ENCODE results near the gene C2CD2.

C2CD2 gene

DNA sequence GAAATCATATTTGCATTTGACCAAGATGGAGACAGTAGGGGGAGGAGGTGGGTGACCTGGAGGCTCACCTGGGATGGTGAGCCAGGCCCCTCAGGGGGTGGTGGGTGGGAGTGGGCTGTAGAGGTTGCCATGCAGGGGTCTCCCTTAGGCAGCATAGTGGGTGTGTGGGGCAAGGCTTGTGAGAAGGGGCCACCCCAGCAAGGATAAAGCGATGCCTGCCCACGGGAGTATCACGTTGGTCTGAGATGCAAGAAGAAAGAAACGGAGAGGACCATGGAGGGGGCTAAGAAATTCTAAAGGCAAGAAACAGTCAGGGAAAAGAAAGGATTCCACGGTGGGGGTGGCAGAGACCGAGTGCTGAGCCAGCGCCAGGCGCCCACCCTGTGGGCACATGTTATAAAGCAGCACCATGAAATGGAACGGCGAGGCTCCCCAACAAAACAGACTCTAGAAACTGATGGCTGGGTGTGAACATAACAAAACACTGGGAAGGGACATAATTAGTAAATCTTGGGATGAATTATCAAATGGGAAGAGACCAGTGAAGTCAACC is 11.7 kb upstream of the C2CD2 start:
- TF ChIP-seq TAF1 (IDR thresholded peaks at IDR 0.05; ENCODE audit: borderline replicate concordance, insufficient read depth, low read length) (no peak), FOXP2 (optimal IDR thresholded peaks at IDR 0.05; ENCODE audit: borderline replicate concordance, extremely low read depth, extremely low read length, insufficient read depth) (no peak), SIN3A (IDR thresholded peaks at IDR 0.05; ENCODE audit: borderline replicate concordance, insufficient read depth, low read length) (no peak), POLR2AphosphoS5 (IDR thresholded peaks at IDR 0.05; ENCODE audit: low read depth, low read length) (no peak)
- TF ChIP-seq, protein P1, sequence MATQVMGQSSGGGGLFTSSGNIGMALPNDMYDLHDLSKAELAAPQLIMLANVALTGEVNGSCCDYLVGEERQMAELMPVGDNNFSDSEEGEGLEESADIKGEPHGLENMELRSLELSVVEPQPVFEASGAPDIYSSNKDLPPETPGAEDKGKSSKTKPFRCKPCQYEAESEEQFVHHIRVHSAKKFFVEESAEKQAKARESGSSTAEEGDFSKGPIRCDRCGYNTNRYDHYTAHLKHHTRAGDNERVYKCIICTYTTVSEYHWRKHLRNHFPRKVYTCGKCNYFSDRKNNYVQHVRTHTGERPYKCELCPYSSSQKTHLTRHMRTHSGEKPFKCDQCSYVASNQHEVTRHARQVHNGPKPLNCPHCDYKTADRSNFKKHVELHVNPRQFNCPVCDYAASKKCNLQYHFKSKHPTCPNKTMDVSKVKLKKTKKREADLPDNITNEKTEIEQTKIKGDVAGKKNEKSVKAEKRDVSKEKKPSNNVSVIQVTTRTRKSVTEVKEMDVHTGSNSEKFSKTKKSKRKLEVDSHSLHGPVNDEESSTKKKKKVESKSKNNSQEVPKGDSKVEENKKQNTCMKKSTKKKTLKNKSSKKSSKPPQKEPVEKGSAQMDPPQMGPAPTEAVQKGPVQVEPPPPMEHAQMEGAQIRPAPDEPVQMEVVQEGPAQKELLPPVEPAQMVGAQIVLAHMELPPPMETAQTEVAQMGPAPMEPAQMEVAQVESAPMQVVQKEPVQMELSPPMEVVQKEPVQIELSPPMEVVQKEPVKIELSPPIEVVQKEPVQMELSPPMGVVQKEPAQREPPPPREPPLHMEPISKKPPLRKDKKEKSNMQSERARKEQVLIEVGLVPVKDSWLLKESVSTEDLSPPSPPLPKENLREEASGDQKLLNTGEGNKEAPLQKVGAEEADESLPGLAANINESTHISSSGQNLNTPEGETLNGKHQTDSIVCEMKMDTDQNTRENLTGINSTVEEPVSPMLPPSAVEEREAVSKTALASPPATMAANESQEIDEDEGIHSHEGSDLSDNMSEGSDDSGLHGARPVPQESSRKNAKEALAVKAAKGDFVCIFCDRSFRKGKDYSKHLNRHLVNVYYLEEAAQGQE (IDR thresholded peaks at IDR 0.05; ENCODE audit: insufficient read depth in 1 of 2, low read depth in 2 of 2, low read length in 2 of 2) = no peak

DNA sequence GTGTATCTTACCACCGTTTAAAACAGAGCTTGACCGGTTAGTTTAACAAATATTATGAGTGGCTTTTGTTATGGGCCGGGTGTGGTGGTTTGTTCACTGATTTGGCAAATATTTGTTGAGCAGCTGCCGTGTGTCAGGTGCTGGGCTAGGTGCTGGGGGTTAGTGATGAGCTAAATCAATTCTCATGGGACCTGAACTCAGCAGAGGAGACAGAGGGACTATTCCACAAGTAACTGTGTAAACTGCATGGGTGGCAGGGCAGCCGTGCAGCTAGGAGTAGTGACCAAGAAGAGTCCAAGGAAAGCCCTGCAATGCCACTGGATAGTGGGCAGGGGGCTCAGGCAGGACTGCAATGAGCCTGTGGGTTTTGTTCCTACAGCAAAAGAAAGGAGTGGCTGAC is 11.2 kb upstream of the C2CD2 start:
- TF ChIP-seq POLR2AphosphoS5 (IDR thresholded peaks at IDR 0.05; ENCODE audit: low read depth, low read length) (no peak), TAF1 (IDR thresholded peaks at IDR 0.05; ENCODE audit: borderline replicate concordance, insufficient read depth, low read length) (no peak), FOXP2 (optimal IDR thresholded peaks at IDR 0.05; ENCODE audit: borderline replicate concordance, extremely low read depth, extremely low read length, insufficient read depth) (no peak)
- TF ChIP-seq, protein P1 (IDR thresholded peaks at IDR 0.05; ENCODE audit: insufficient read depth in 1 of 2, low read depth in 2 of 2, low read length in 2 of 2) = no peak

DNA sequence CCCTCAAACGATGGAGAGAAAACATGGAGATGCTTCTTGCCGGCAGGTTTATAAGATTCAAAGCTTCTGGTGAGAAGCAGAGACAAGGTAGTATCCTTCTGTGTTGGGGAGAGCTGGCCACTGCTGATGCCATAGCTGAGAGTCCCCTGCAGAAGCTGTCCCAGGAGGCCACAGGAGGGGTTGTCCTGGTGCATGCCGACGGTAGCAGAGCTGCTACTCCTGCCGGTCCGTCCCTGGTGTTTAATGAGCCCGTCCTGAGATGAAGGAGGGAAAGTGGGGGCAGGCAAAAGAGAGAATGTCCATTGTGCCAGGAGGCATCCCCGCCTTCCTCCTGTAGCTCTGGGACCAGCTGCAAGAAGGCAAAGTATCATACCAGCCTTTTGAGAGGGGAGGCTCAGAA is 10.4 kb upstream of the C2CD2 start:
- no peak for TF ChIP-seq TAF1 (IDR thresholded peaks at IDR 0.05; ENCODE audit: borderline replicate concordance, insufficient read depth, low read length)
- TF ChIP-seq FOXP2 (optimal IDR thresholded peaks at IDR 0.05; ENCODE audit: borderline replicate concordance, extremely low read depth, extremely low read length, insufficient read depth) = no peak
- TF ChIP-seq, protein P1 (IDR thresholded peaks at IDR 0.05; ENCODE audit: insufficient read depth in 1 of 2, low read depth in 2 of 2, low read length in 2 of 2) = no peak
- TF ChIP-seq POLR2AphosphoS5 (IDR thresholded peaks at IDR 0.05; ENCODE audit: low read depth, low read length) = no peak
- no peak for TF ChIP-seq SIN3A (IDR thresholded peaks at IDR 0.05; ENCODE audit: borderline replicate concordance, insufficient read depth, low read length)

DNA sequence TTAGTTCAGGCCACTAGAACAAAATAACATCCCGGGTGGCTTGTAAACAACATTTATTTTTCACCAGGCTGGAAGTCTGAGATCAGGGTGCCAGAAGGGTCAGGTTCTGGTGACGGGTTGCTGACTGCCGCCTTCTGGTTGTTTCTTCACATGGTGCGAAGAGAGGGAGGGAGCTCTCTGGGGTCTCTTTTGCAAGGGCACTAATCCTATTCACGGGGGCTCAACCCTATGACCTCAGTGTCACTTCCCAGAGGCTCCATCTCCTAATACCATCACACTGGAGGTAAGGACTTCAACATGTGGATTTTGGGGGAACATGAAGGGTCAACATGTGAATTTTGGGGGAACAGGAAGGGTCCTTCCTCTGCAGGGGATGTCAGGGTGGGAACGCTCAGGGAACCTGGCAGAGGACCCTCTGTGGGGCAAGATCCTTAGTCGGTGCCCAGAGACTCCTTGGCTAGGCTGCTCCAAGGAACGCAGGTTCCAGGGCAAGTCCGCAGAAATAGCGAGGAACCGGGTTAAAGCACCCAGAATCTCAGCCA is 8.7 kb upstream of the C2CD2 start:
- TF ChIP-seq, protein P1 (IDR thresholded peaks at IDR 0.05; ENCODE audit: insufficient read depth in 1 of 2, low read depth in 2 of 2, low read length in 2 of 2) = no peak
- TF ChIP-seq FOXP2 (optimal IDR thresholded peaks at IDR 0.05; ENCODE audit: borderline replicate concordance, extremely low read depth, extremely low read length, insufficient read depth) (no peak), TAF1 (IDR thresholded peaks at IDR 0.05; ENCODE audit: borderline replicate concordance, insufficient read depth, low read length) (no peak), POLR2AphosphoS5 (IDR thresholded peaks at IDR 0.05; ENCODE audit: low read depth, low read length) (no peak), SIN3A (IDR thresholded peaks at IDR 0.05; ENCODE audit: borderline replicate concordance, insufficient read depth, low read length) (no peak)

Measured in PFSK-1 (cell line).